ENCODE results near the gene SPNS2.

SPNS2 gene

GRCh38 chr17:4480929-4481898 is 17.5 kb upstream of the SPNS2 start:
- DNase-seq = no peak

- DNase-seq = no peak
These were observed 16.2 kb upstream of the SPNS2 start for GRCh38 chr17:4482338-4483011.

GRCh38 chr17:4483012-4483840 is 15.5 kb upstream of the SPNS2 start:
- no peak for DNase-seq

- DNase-seq = no peak
These were observed 12.7 kb upstream of the SPNS2 start for GRCh38 chr17:4485676-4486646.

GRCh38 chr17:4487296-4487695 is 11.4 kb upstream of the SPNS2 start:
- no peak for DNase-seq

- no peak for DNase-seq
These were observed 10.6 kb upstream of the SPNS2 start for GRCh38 chr17:4487820-4488716.

GRCh38 chr17:4488989-4489595 is 9.6 kb upstream of the SPNS2 start:
- DNase-seq = no peak

GRCh38 chr17:4490109-4490591 is 8.5 kb upstream of the SPNS2 start:
- DNase-seq = no peak

GRCh38 chr17:4490637-4491061 is 8.0 kb upstream of the SPNS2 start:
- DNase-seq = no peak

GRCh38 chr17:4492721-4493561 is 5.7 kb upstream of the SPNS2 start:
- no peak for DNase-seq

- no peak for DNase-seq
These were observed 1.4 kb upstream of the SPNS2 start for GRCh38 chr17:4497101-4497824.

GRCh38 chr17:4499431-4500190 is 930 bp downstream of the SPNS2 start:
- no peak for DNase-seq

- DNase-seq = no peak
These were observed 1.5 kb downstream of the SPNS2 start for GRCh38 chr17:4500191-4500571.

- no peak for DNase-seq
These were observed 2.7 kb downstream of the SPNS2 start for GRCh38 chr17:4501295-4501949.

- DNase-seq = no peak
These were observed 3.9 kb downstream of the SPNS2 start for GRCh38 chr17:4502466-4503154.

GRCh38 chr17:4503283-4504025 is 4.8 kb downstream of the SPNS2 start:
- DNase-seq = no peak
